Neural cell (in vitro differentiated cells): ENCODE data around the gene ZMAT5. TPM values are rescaled to one million over a fixed set of nuclear protein-coding genes. Genes with fewer than 3 reads are reported as not detected.

ENCODE experiments used
- H2AFZ ChIP-seq: fragments of 200-600, 300-800 bp; sonication (generic), shearing (Covaris generic); 2 replicates; pipeline ENCODE4 v1.6.0; 2014; ENCODE audit warnings: low read depth, mild to moderate bottlenecking, antibody characterized with exemption, low read length, moderate library complexity
- H3F3A ChIP-seq: fragments of 200-600 bp; shearing (Covaris generic); 2 replicates; pipeline ENCODE4 v1.6.1; 2016; ENCODE audit warnings: mild to moderate bottlenecking, moderate library complexity, mixed read lengths, antibody characterized with exemption, low read length; ENCODE audit not compliant: insufficient read depth, poor library complexity, severe bottlenecking
- H3K27ac ChIP-seq: fragments of 200-600, 300-800 bp; sonication (generic), shearing (Covaris generic); 2 replicates; pipeline ENCODE4 v1.5.1; 2014; ENCODE audit warnings: mild to moderate bottlenecking, low read length, moderate library complexity
- H3K27me3 ChIP-seq: fragments of 300-800, 200-600 bp; sonication (generic), shearing (Covaris generic); 2 replicates; pipeline ENCODE4 v1.6.0; 2014; ENCODE audit warnings: mild to moderate bottlenecking, low read depth, low read length, moderate library complexity; ENCODE audit not compliant: insufficient read depth
- H3K36me3 ChIP-seq: fragments of 300-800, 200-600 bp; sonication (generic), shearing (Covaris generic); 2 replicates; pipeline ENCODE4 v1.5.1; 2014; ENCODE audit warnings: mild to moderate bottlenecking, antibody characterized with exemption, low read length, moderate library complexity; ENCODE audit not compliant: insufficient read depth
- H3K4me2 ChIP-seq: fragments of 300-800, 200-600 bp; sonication (generic), shearing (Covaris generic); 2 replicates; pipeline ENCODE4 v1.6.0; 2014; ENCODE audit warnings: mild to moderate bottlenecking, low read length
- H3K4me3 ChIP-seq: fragments of 300-800, 200-600 bp; sonication (generic), shearing (Covaris generic); 2 replicates; pipeline ENCODE4 v1.5.1; 2014; ENCODE audit warnings: mild to moderate bottlenecking, low read length, moderate library complexity
- H3K79me2 ChIP-seq: fragments of 200-600 bp; shearing (Covaris generic); replicated peaks from 2 replicates; pipeline ENCODE4 v1.6.0; 2014; ENCODE audit warnings: mild to moderate bottlenecking, low read length, moderate library complexity; ENCODE audit not compliant: insufficient read depth
- H3K9ac ChIP-seq: fragments of 300-800, 200-600 bp; sonication (generic), shearing (Covaris generic); 2 replicates; pipeline ENCODE4 v1.6.1; 2016; ENCODE audit warnings: mild to moderate bottlenecking, low read length, mixed read lengths
- H3K9me2 ChIP-seq: fragments of 200-600 bp; shearing (Covaris generic); 2 replicates; pipeline ENCODE4 v1.6.1; 2016; ENCODE audit warnings: mild to moderate bottlenecking, low read length, mixed read lengths; ENCODE audit not compliant: insufficient read depth
- H3K9me3 ChIP-seq: fragments of 200-600, 300-800 bp; sonication (generic), shearing (Covaris generic); 2 replicates; pipeline ENCODE4 v1.6.1; 2016; ENCODE audit warnings: mild to moderate bottlenecking, mixed run types, low read length, moderate library complexity, mixed read lengths
- H4K20me1 ChIP-seq: fragments of 200-600 bp; shearing (Covaris generic); 2 replicates; pipeline ENCODE4 v1.6.1; 2016; ENCODE audit warnings: mild to moderate bottlenecking, mixed run types; ENCODE audit not compliant: insufficient read depth
- EP300 ChIP-seq: fragments of 450-650 bp; conservative IDR thresholded peaks from 2 replicates; pipeline ENCODE4 v1.6.1; 2014; ENCODE audit warnings: antibody characterized with exemption, mild to moderate bottlenecking, moderate library complexity; ENCODE audit not compliant: poor library complexity, severe bottlenecking
- EZH2 ChIP-seq: fragments of 200-600, 300-800 bp; shearing (Covaris generic), sonication (generic); IDR thresholded peaks from 2 replicates; pipeline ENCODE4 v1.6.1; 2014; ENCODE audit warnings: antibody characterized with exemption, low read length, borderline replicate concordance, mild to moderate bottlenecking; ENCODE audit not compliant: insufficient read depth, poor library complexity, severe bottlenecking
- MXI1 ChIP-seq: fragments of 450-650 bp; conservative IDR thresholded peaks from 2 replicates; pipeline ENCODE4 v1.6.1; 2014; ENCODE audit warnings: antibody characterized with exemption, mild to moderate bottlenecking; ENCODE audit not compliant: poor library complexity, severe bottlenecking
- REST ChIP-seq: IDR thresholded peaks from 2 replicates; pipeline ENCODE4 v1.6.1; 2012; ENCODE audit warnings: borderline replicate concordance
- SMC3 ChIP-seq: fragments of 450-650 bp; conservative IDR thresholded peaks from 2 replicates; pipeline ENCODE4 v1.6.1; 2014; ENCODE audit warnings: antibody characterized with exemption, mild to moderate bottlenecking, moderate library complexity; ENCODE audit not compliant: poor library complexity
- TAF1 ChIP-seq: IDR thresholded peaks from 2 replicates; pipeline ENCODE4 v1.6.1; 2012; ENCODE audit warnings: low read depth
- polyA plus RNA-seq: library from polyadenylated mRNA; depleted of rRNA; stranded (reverse); fragments of >200 nt; gene quantifications from 2 replicates; pipeline ENCODE4 v1.2.3, GENCODE V29; 2014

The ZMAT5 gene
- polyA plus RNA-seq, 1 donor from 2014 or later: 54.9 TPM

GRCh38 chr22:29784451-29785361, 17.9 kb upstream of the ZMAT5 start:
- Histone ChIP-seq H3K36me3 (no peaks in the 10 kb centered on the region), H3K27me3 (no peaks in the 10 kb centered on the region), H3K79me2 (no peaks in the 10 kb centered on the region), H3K9me2 (no peaks in the 10 kb centered on the region), H4K20me1 (no peaks in the 10 kb centered on the region), H3K4me3 (no peak overlapping the region), H3K4me2 (no peak overlapping the region), H3K9me3 (no peaks in the 10 kb centered on the region), H3F3A (no peaks in the 10 kb centered on the region), H3K9ac (no peak overlapping the region), H2AFZ (no peak overlapping the region), H3K27ac (no peak overlapping the region)
- TF ChIP-seq TAF1 (no peak), MXI1 (no peak), EZH2 (no peak), REST (no peak), EP300 (no peak), SMC3 (no peak)

GRCh38 chr22:29782061-29782845, 15.4 kb upstream of the ZMAT5 start:
- Histone ChIP-seq H3F3A (no peaks in the 10 kb centered on the region), H3K27me3 (no peaks in the 10 kb centered on the region), H4K20me1 (no peaks in the 10 kb centered on the region), H2AFZ (no peak overlapping the region), H3K36me3 (no peaks in the 10 kb centered on the region), H3K4me2 (no peak overlapping the region), H3K9me3 (no peaks in the 10 kb centered on the region), H3K79me2 (no peaks in the 10 kb centered on the region), H3K27ac (peak overlapping the region; percentile 31), H3K9ac (no peak overlapping the region), H3K9me2 (no peaks in the 10 kb centered on the region), H3K4me3 (no peak overlapping the region)
- TF ChIP-seq TAF1: no peak
- TF ChIP-seq EZH2: no peak
